Subcutaneous adipose tissue (tissue), 4 donors: ENCODE results near the gene TNS2. TPM values are rescaled to one million over a fixed set of nuclear protein-coding genes. Genes with fewer than 3 reads are reported as not detected.

Experiments used
- total RNA-seq, 4 donors: library from RNA; depleted of rRNA; stranded (reverse); fragments of >200 nt; gene quantifications; one replicate each; pipeline ENCODE4 v1.1.0, GENCODE V29; 2016
- TF ChIP-seq, protein P1 (sequence below): fragments of 450-650 bp; IDR thresholded peaks from one replicate; pipeline ENCODE4 v1.5.1; 2016; ENCODE audit warnings: low read depth, mild to moderate bottlenecking, control low read depth, antibody characterized with exemption, moderate library complexity

Gene TNS2
- total RNA-seq, 4 donors from 2014 or later, result 108 to 522 (median 189) TPM

- TF ChIP-seq, protein P1, sequence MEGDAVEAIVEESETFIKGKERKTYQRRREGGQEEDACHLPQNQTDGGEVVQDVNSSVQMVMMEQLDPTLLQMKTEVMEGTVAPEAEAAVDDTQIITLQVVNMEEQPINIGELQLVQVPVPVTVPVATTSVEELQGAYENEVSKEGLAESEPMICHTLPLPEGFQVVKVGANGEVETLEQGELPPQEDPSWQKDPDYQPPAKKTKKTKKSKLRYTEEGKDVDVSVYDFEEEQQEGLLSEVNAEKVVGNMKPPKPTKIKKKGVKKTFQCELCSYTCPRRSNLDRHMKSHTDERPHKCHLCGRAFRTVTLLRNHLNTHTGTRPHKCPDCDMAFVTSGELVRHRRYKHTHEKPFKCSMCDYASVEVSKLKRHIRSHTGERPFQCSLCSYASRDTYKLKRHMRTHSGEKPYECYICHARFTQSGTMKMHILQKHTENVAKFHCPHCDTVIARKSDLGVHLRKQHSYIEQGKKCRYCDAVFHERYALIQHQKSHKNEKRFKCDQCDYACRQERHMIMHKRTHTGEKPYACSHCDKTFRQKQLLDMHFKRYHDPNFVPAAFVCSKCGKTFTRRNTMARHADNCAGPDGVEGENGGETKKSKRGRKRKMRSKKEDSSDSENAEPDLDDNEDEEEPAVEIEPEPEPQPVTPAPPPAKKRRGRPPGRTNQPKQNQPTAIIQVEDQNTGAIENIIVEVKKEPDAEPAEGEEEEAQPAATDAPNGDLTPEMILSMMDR, result no peak
Measured at GRCh38 chr12:53070877-53071492, 21.1 kb downstream of the TNS2 start.

DNA sequence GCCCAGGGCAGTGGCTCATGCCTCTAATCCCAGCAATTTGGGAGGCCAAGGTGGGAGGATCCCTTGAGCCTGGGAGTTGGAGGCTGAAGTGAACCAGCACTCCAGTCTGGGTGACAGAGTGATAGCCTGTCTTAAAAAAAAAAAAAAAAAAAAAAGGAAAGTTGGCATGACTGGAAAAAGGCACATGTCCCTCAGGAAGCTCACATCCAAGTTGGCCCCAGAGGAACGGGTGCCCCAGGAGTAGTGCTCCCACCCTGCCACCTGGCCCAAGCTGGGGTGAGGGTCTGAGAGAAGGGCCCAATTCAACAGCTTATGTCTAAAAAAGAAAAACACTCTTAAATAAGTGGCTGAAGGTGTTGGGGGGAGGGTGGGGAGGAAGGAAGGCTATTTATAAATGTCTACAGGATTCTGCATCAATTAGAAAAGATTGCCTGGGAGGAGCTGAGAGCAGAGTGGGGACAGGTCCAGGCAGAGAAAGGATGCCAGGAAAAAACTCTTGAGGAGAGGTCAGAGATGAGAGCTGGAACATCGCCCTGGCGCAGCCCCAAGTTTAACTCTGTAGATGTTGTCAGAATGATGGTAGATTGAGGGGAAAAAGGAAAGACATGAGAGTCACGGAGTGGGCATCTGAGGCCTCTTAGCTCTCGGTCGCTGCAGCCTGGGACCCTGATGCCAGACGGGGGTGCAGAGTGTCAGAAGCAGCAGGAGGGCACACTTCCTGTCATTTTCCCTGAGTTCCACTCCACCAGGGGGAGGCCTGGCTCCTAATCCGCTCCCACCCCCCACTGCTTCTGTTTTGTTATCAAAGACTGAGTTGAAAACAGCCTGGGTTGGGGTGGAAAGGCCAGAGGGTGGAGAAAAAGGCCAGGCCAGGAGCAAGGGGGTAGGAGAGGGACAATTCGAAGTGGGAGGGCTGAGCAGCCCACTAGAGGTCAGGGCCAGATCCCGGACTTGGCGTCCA lies 22.0 kb downstream of the TNS2 start:
- TF ChIP-seq, protein P1, result no peak

DNA sequence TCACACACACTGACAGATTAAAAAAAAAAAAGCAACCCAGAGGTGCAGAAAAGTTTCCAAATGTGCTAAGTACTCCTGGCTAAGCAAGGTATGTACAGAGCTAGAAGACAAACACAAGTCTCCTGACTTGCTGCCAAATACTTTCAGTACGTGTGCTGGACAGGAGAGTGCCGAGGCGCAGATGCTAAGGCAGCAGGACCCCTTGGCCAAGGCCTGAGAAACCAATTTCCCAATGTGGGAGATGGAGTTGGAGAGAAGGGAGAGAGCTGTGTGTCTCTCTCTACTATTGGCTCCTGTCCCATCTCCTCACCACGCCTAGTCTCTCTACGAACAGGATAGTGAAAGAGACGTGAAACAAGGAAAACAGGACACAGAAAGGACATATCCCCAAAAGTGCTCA lies 24.0 kb downstream of the TNS2 start:
- TF ChIP-seq, protein P1, result no peak

- TF ChIP-seq, protein P1, result no peak
Measured at GRCh38 chr12:53074283-53074998, 24.6 kb downstream of the TNS2 start.

GRCh38 chr12:53074999-53075370 lies 25.1 kb downstream of the TNS2 start:
- TF ChIP-seq, protein P1, result no peak

- TF ChIP-seq, protein P1, result no peak
Measured at GRCh38 chr12:53076461-53076860, 26.6 kb downstream of the TNS2 start.

DNA sequence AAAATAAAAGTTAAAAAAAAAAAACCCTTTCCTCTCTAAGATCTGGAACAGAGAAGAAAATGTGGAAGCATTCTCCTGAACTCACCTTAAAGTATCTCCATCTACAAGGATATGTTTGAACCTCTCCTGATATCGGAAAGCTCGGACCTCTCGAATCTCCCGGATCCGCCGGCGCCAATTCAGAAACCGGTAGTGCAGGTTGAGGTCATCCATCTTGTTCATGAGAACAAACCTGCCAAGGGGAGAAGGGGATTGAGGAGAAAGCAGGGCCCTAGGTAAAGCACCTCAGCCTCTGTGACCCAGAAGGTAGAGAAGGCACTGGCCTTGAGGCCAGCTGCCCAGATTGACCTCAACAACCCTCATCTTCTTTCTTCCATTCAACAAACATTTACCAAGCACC lies 27.2 kb downstream of the TNS2 start:
- TF ChIP-seq, protein P1, result no peak
